Coronary artery (tissue), 2 donors: ENCODE measurements around the gene LGALS14.

Experiments
- DNase-seq: peaks from one replicate; pipeline ENCODE4 v3.0.0-alpha.2; 2017; ENCODE audit warnings: low spot score
- H3K27ac ChIP-seq, 2 donors: fragments of 200-600 bp; sonication (generic); one replicate each; pipeline ENCODE4 v1.5.1; 2016 to 2019
- H3K4me3 ChIP-seq: fragments of 200-600 bp; sonication (generic); 2 replicates; pipeline ENCODE4 v1.5.1; 2016; ENCODE audit warnings: mild to moderate bottlenecking, moderate library complexity
- CTCF ChIP-seq: fragments of 200-600 bp; sonication (generic); IDR thresholded peaks from one replicate; pipeline ENCODE4 v1.5.1; 2019; ENCODE audit warnings: antibody characterized with exemption

The LGALS14 gene

DNA sequence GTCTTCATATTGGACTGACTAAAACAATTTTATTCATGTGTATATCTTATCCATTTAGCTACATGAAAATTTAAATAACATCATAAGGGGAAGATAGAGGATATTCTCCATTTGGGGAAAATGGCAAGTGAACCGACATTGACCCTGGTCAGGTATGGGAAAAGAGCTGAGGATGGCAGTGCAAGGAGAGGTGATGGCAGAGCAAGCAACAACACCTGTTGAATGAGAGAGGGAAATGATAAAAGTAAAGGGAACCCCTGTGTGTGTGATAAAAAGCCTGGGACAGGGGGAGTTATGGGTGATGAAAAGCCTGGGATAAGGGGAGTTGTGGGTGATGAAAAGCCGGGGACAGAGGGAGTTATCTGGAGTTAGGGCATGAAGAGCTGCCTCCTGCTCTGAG lies 29.6 kb downstream of the LGALS14 start:
- H3K27ac ChIP-seq = no peak overlapping the region
- TF ChIP-seq CTCF = no peak
- no peak overlapping the region for H3K4me3 ChIP-seq
- DNase-seq = no peak

DNA sequence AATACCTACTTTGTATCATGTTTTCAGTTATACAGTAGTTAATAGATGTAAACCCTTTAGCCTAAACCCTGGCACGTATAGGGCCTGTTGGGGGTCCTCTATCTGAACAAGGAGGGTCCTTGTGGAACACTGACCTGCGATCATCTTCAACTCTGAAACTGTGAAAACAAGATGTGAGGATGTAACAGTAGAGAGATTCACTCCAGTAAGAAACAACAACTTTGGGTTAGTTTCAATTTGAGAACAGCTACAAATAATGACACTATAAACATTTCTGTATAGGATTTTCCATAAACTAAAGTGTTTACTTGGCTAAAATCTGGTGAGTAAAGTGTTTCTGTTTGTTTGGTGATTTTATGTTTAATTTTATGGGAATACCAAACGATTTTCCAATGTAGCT lies 31.4 kb downstream of the LGALS14 start:
- DNase-seq = no peak
- no peak for TF ChIP-seq CTCF

DNA sequence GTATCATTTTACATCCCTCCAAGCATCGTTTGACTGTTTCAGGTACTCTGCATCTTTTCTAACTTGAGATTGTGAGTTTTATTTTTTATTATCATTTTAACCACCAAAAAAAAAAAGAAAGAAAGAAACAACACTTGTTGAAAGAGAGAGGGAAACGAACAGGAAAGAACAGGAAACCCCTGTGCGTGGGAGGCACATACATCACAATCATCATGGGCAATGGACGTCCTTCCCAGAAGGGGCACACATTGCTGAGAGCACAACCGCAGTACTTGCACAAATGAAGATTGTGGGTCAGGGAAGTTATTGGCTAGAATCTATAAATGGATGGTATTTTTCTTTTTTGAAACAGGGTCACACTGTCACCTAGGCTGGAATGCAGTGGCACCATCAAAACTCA lies 31.8 kb downstream of the LGALS14 start:
- DNase-seq = no peak
- H3K27ac ChIP-seq = no peak overlapping the region
- H3K4me3 ChIP-seq = no peak overlapping the region
- no peak for TF ChIP-seq CTCF

More for the DNA sequence above, 31.4 kb downstream of the LGALS14 start:
- Histone ChIP-seq H3K27ac (no peak overlapping the region), H3K4me3 (no peak overlapping the region)

DNA sequence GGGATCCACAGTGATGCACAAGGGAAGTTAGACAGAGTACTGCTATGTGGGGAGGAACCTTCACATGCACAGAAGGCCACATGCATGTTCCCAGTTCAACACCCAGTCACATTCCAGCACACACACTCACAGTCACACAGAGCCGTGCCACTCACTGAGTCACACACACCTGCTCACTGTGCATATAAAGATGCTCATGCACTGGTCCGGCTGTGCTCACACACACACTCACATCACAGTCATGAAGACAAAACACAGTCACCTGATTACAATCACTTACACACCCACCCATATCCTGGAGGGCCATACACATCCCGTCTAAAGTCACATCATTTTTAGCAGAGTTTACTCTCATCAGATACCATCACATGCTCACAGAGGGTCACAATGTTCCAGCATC lies 33.1 kb downstream of the LGALS14 start:
- no peak for TF ChIP-seq CTCF
- DNase-seq = no peak
- no peak overlapping the region for H3K4me3 ChIP-seq
- no peak overlapping the region for H3K27ac ChIP-seq

GRCh38 chr19:39737891-39738290 lies 33.6 kb downstream of the LGALS14 start, which contains the start of gene CLC:
Gene CLC, minus strand, starts transcription at chr19:39738029. Its CDS starts 77 bp downstream, at chr19:39737952.
- Histone ChIP-seq H3K27ac (no peak within 1 kb of the TSS), H3K4me3 (no peak within 1 kb of the TSS)
- no peak for DNase-seq
- TF ChIP-seq CTCF = no peak

DNA sequence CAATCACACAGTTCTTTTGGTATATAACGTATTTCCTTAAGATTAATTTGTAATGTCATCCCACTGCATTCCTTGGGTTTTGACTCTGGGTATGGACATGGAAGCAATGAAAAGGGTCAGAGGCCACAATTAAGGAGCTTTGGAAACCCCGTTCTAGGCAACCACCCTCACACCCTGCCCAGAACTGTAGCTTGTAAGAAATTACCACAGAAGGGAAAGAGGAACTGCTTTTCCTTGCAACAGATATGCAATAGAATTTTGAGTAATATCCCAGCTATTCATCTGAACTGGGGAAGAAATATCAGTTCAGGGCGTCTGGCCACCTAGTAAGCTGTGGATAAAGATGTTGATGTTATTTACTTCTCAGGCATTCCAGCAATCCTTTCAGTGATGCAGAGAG lies 34.5 kb downstream of the LGALS14 start:
- Histone ChIP-seq H3K4me3 (no peak overlapping the region), H3K27ac (no peak overlapping the region)
- TF ChIP-seq CTCF = no peak
- no peak for DNase-seq

- no peak for DNase-seq
- TF ChIP-seq CTCF = no peak
- H3K4me3 ChIP-seq = no peak overlapping the region
- no peak overlapping the region for H3K27ac ChIP-seq
Observed at GRCh38 chr19:39740395-39740794, 36.1 kb downstream of the LGALS14 start.
